ENCODE results near the gene ENAH.

DNA sequence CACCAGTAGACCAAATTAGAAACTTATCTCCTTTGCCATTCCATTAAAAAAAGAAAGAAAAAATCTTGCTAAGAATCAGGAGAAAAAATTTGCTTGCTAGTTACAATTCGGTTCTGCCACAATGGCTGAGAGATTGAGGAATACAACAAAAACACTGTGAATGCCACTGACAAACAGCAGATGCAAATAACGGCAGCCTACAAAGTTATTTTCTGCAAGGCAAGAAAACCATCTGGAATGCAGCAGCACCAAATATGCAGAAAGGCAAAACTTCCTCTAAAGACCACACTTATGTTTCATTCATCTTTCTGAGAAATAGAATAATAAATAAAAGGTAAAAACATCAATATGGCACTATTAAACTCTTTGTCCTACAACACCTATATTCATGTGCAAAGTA lies 75.7 kb downstream of the ENAH start:
- TF ChIP-seq, protein P1, sequence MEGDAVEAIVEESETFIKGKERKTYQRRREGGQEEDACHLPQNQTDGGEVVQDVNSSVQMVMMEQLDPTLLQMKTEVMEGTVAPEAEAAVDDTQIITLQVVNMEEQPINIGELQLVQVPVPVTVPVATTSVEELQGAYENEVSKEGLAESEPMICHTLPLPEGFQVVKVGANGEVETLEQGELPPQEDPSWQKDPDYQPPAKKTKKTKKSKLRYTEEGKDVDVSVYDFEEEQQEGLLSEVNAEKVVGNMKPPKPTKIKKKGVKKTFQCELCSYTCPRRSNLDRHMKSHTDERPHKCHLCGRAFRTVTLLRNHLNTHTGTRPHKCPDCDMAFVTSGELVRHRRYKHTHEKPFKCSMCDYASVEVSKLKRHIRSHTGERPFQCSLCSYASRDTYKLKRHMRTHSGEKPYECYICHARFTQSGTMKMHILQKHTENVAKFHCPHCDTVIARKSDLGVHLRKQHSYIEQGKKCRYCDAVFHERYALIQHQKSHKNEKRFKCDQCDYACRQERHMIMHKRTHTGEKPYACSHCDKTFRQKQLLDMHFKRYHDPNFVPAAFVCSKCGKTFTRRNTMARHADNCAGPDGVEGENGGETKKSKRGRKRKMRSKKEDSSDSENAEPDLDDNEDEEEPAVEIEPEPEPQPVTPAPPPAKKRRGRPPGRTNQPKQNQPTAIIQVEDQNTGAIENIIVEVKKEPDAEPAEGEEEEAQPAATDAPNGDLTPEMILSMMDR (IDR thresholded peaks at IDR 0.05; ENCODE audit: insufficient read depth, low read length), result no peak
- TF ChIP-seq POLR2AphosphoS5 (IDR thresholded peaks at IDR 0.05; ENCODE audit: low read depth), result no peak
- no peak for TF ChIP-seq GABPA (IDR thresholded peaks at IDR 0.05; ENCODE audit: low read depth)
- no peak for TF ChIP-seq SPI1 (IDR thresholded peaks at IDR 0.05; ENCODE audit: borderline replicate concordance, low read depth)

All from HL-60 (cell line).